Measurements from ENCODE around the gene GPR78.

GPR78 gene

GRCh38 chr4:8602686-8603430, 22.7 kb downstream of the GPR78 start:
- no peaks in the 10 kb centered on the region for H3K27me3 ChIP-seq (ENCODE audit: insufficient read depth, low read length)
- H3K36me3 ChIP-seq (ENCODE audit: insufficient read depth, low read length) = peaks cover 20% of the 10 kb centered on the region
- H3K4me3 ChIP-seq (ENCODE audit: low read length) = no peak overlapping the region
- no peak overlapping the region for H3K27ac ChIP-seq (ENCODE audit: low read depth, low read length)
- 88% methylated on average over 18 of the region's 19 CpGs for WGBS
- H3K9ac ChIP-seq (ENCODE audit: low read depth, low read length) = no peak overlapping the region
- H3K9me3 ChIP-seq (ENCODE audit: insufficient read depth, low read depth, low read length) = no peaks in the 10 kb centered on the region
- no peaks in the 10 kb centered on the region for H3K4me1 ChIP-seq (ENCODE audit: insufficient read depth, low read length)

- H3K4me1 ChIP-seq (ENCODE audit: insufficient read depth, low read length) = no peaks in the 10 kb centered on the region
- H3K27me3 ChIP-seq (ENCODE audit: insufficient read depth, low read length) = no peaks in the 10 kb centered on the region
- no peak overlapping the region for H3K4me3 ChIP-seq (ENCODE audit: low read length)
- no peaks in the 10 kb centered on the region for H3K9me3 ChIP-seq (ENCODE audit: insufficient read depth, low read depth, low read length)
- WGBS = 91% methylated on average over 22 of the region's 22 CpGs
- H3K9ac ChIP-seq (ENCODE audit: low read depth, low read length) = no peak overlapping the region
- H3K36me3 ChIP-seq (ENCODE audit: insufficient read depth, low read length) = peaks cover 20% of the 10 kb centered on the region
- no peak overlapping the region for H3K27ac ChIP-seq (ENCODE audit: low read depth, low read length)
These were observed 23.7 kb downstream of the GPR78 start for GRCh38 chr4:8603931-8604330.

DNA sequence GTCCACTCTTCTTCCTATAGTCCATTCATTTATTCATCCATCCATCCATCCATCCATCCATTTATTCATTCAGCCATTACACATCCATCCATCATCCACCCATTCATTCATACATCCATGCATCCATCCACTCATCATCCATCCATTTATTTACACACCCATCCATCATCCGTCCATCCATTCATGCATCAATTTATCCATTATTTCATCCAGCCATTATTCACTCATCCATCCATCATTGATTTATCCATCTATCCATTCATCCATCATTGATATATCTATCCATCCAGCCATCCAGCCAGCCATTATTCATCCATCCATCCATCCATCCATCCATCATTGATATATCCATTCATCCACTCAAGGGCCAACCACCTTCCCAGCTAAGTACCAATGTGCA, 25.1 kb downstream of the GPR78 start:
- no peaks in the 10 kb centered on the region for H3K9me3 ChIP-seq (ENCODE audit: insufficient read depth, low read depth, low read length)
- no peak overlapping the region for H3K9ac ChIP-seq (ENCODE audit: low read depth, low read length)
- no peaks in the 10 kb centered on the region for H3K27me3 ChIP-seq (ENCODE audit: insufficient read depth, low read length)
- no peaks in the 10 kb centered on the region for H3K4me1 ChIP-seq (ENCODE audit: insufficient read depth, low read length)
- peaks cover 17% of the 10 kb centered on the region for H3K36me3 ChIP-seq (ENCODE audit: insufficient read depth, low read length)
- H3K27ac ChIP-seq (ENCODE audit: low read depth, low read length) = no peak overlapping the region
- 91% methylated on average over 1 of the region's 1 CpG for WGBS
- H3K4me3 ChIP-seq (ENCODE audit: low read length) = no peak overlapping the region

DNA sequence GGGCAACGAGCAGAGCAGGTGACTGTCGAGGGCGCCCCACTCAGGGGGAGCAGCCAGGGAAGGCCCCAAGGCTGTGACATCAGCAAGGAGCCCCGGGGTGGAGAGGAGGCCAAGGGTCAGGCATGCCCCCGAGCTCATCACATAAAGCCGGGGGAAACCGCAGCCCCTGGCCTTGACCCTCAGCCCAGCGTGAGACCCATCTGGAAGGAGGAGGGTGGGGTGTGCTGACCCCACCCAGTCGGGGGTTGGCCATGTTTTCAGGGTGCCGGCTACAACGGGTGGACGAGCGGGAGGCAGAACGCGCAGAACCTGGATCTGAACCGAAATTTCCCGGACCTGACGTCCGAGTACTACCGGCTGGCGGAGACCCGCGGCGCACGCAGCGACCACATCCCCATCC, 26.3 kb downstream of the GPR78 start:
- H3K27me3 ChIP-seq (ENCODE audit: insufficient read depth, low read length) = no peaks in the 10 kb centered on the region
- no peak overlapping the region for H3K27ac ChIP-seq (ENCODE audit: low read depth, low read length)
- H3K4me1 ChIP-seq (ENCODE audit: insufficient read depth, low read length) = no peaks in the 10 kb centered on the region
- H3K4me3 ChIP-seq (ENCODE audit: low read length) = no peak overlapping the region
- H3K36me3 ChIP-seq (ENCODE audit: insufficient read depth, low read length) = peaks cover 12% of the 10 kb centered on the region
- 91% methylated on average over 26 of the region's 26 CpGs for WGBS
- H3K9me3 ChIP-seq (ENCODE audit: insufficient read depth, low read depth, low read length) = no peaks in the 10 kb centered on the region
- H3K9ac ChIP-seq (ENCODE audit: low read depth, low read length) = no peak overlapping the region

- no peaks in the 10 kb centered on the region for H3K27me3 ChIP-seq (ENCODE audit: insufficient read depth, low read length)
- no peak overlapping the region for H3K27ac ChIP-seq (ENCODE audit: low read depth, low read length)
- H3K4me1 ChIP-seq (ENCODE audit: insufficient read depth, low read length) = no peaks in the 10 kb centered on the region
- 79% methylated on average over 10 of the region's 10 CpGs for WGBS
- no peaks in the 10 kb centered on the region for H3K9me3 ChIP-seq (ENCODE audit: insufficient read depth, low read depth, low read length)
- peaks cover 12% of the 10 kb centered on the region for H3K36me3 ChIP-seq (ENCODE audit: insufficient read depth, low read length)
- H3K4me3 ChIP-seq (ENCODE audit: low read length) = no peak overlapping the region
- H3K9ac ChIP-seq (ENCODE audit: low read depth, low read length) = no peak overlapping the region
These were observed 26.8 kb downstream of the GPR78 start for GRCh38 chr4:8606966-8607365.

- no peak overlapping the region for H3K9ac ChIP-seq (ENCODE audit: low read depth, low read length)
- peaks cover 12% of the 10 kb centered on the region for H3K36me3 ChIP-seq (ENCODE audit: insufficient read depth, low read length)
- H3K27ac ChIP-seq (ENCODE audit: low read depth, low read length) = no peak overlapping the region
- H3K4me3 ChIP-seq (ENCODE audit: low read length) = no peak overlapping the region
- H3K4me1 ChIP-seq (ENCODE audit: insufficient read depth, low read length) = no peaks in the 10 kb centered on the region
- H3K9me3 ChIP-seq (ENCODE audit: insufficient read depth, low read depth, low read length) = no peaks in the 10 kb centered on the region
- H3K27me3 ChIP-seq (ENCODE audit: insufficient read depth, low read length) = no peaks in the 10 kb centered on the region
- 13% methylated on average over 35 of the region's 42 CpGs for whole genome bisulfite sequencing
These were observed 27.6 kb downstream of the GPR78 start for GRCh38 chr4:8607603-8608481.

GRCh38 chr4:8608714-8609391, 28.7 kb downstream of the GPR78 start:
- H3K27me3 ChIP-seq (ENCODE audit: insufficient read depth, low read length) = no peaks in the 10 kb centered on the region
- H3K9me3 ChIP-seq (ENCODE audit: insufficient read depth, low read depth, low read length) = no peaks in the 10 kb centered on the region
- H3K27ac ChIP-seq (ENCODE audit: low read depth, low read length) = no peak overlapping the region
- H3K9ac ChIP-seq (ENCODE audit: low read depth, low read length) = no peak overlapping the region
- H3K36me3 ChIP-seq (ENCODE audit: insufficient read depth, low read length) = peaks cover 7% of the 10 kb centered on the region
- 78% methylated on average over 5 of the region's 5 CpGs for WGBS
- H3K4me3 ChIP-seq (ENCODE audit: low read length) = no peak overlapping the region
- no peaks in the 10 kb centered on the region for H3K4me1 ChIP-seq (ENCODE audit: insufficient read depth, low read length)

- Histone ChIP-seq H3K4me1 (ENCODE audit: insufficient read depth, low read length) (no peaks in the 10 kb centered on the region), H3K36me3 (ENCODE audit: insufficient read depth, low read length) (peaks cover 9% of the 10 kb centered on the region), H3K9me3 (ENCODE audit: insufficient read depth, low read depth, low read length) (no peaks in the 10 kb centered on the region), H3K27ac (ENCODE audit: low read depth, low read length) (no peak overlapping the region), H3K9ac (ENCODE audit: low read depth, low read length) (no peak overlapping the region), H3K27me3 (ENCODE audit: insufficient read depth, low read length) (no peaks in the 10 kb centered on the region), H3K4me3 (ENCODE audit: low read length) (no peak overlapping the region)
- 89% methylated on average over 6 of the region's 6 CpGs for WGBS
These were observed 29.2 kb downstream of the GPR78 start for GRCh38 chr4:8609406-8609805.

- WGBS = 84% methylated on average over 9 of the region's 9 CpGs
- H3K27ac ChIP-seq (ENCODE audit: low read depth, low read length) = no peak overlapping the region
- no peak overlapping the region for H3K4me3 ChIP-seq (ENCODE audit: low read length)
- H3K36me3 ChIP-seq (ENCODE audit: insufficient read depth, low read length) = peaks cover 13% of the 10 kb centered on the region
- H3K9me3 ChIP-seq (ENCODE audit: insufficient read depth, low read depth, low read length) = no peaks in the 10 kb centered on the region
- no peak overlapping the region for H3K9ac ChIP-seq (ENCODE audit: low read depth, low read length)
- H3K27me3 ChIP-seq (ENCODE audit: insufficient read depth, low read length) = no peaks in the 10 kb centered on the region
- H3K4me1 ChIP-seq (ENCODE audit: insufficient read depth, low read length) = no peaks in the 10 kb centered on the region
These were observed 29.7 kb downstream of the GPR78 start for GRCh38 chr4:8609824-8610350.

GRCh38 chr4:8610858-8611616, 30.8 kb downstream of the GPR78 start:
- no peak overlapping the region for H3K9ac ChIP-seq (ENCODE audit: low read depth, low read length)
- WGBS = 89% methylated on average over 8 of the region's 8 CpGs
- no peak overlapping the region for H3K27ac ChIP-seq (ENCODE audit: low read depth, low read length)
- H3K27me3 ChIP-seq (ENCODE audit: insufficient read depth, low read length) = no peaks in the 10 kb centered on the region
- peaks cover 6% of the 10 kb centered on the region for H3K36me3 ChIP-seq (ENCODE audit: insufficient read depth, low read length)
- H3K9me3 ChIP-seq (ENCODE audit: insufficient read depth, low read depth, low read length) = no peaks in the 10 kb centered on the region
- no peaks in the 10 kb centered on the region for H3K4me1 ChIP-seq (ENCODE audit: insufficient read depth, low read length)
- H3K4me3 ChIP-seq (ENCODE audit: low read length) = no peak overlapping the region
